SK-N-MC (cell line): ENCODE measurements around the gene PPP2R3B.

Source experiments
- EZH2 ChIP-seq: fragments of 200-600 bp; sonication (generic); IDR thresholded peaks from one replicate; pipeline ENCODE4 v1.6.1; 2017; ENCODE audit warnings: antibody characterized with exemption
- POLR2AphosphoS5 ChIP-seq: IDR thresholded peaks from 2 replicates; pipeline ENCODE4 v1.6.1; 2012; ENCODE audit warnings: mild to moderate bottlenecking, low read depth, low read length, borderline replicate concordance

DNA sequence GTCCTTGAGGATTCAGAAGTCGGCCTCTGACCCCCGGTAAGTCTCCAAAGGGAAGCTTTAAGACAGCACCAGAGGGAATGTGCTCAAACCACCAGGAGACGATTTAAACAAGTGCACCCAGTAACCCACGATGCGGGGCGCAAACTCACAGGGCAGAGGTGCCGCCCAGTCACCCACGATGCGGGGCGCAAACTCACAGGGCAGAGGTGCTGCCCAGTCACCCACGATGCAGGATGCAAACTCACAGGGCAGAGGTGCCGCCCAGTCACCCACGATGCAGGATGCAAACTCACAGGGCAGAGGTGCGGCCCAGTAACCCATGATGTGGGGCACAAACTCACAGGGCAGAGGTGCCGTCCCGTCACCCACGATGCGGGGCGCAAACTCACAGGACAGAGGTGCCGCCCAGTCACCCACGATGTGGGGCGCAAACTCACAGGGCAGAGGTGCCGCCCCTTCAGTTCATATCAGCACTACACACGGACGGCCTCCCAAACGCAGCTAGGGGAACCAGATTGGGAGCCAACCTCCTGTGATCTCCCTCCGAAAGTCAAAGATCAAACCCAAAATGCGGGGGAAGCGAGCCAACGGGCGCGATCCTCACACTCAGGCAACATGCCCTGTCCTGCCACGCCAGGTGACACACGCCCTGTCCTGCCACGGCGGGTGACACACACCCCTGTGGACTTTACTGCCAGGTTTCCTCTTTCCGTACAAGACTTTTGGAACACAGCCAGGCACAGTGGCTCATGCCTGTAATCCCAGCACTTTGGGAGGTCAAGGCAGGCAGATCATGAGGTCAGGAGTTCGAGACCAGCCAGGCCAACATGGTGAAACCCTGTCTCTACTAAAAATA, 11.3 kb downstream of the PPP2R3B start:
- TF ChIP-seq EZH2 (no peak), POLR2AphosphoS5 (no peak)
